A549 (cell line): ENCODE results near the gene ZNF436. TPM values are rescaled to one million over a fixed set of nuclear protein-coding genes. Genes with fewer than 3 reads are reported as not detected.
A peak's percentile ranks its signal among the peaks of the same experiment; 100 is the strongest.

ENCODE experiments used
- ATAC-seq, 2 experiments: fragments of 200-7000 bp in 1 of 2; fragments of >200 bp in 1 of 2; cut with Nextera tagmentation in 1 of 2; cut with Tn5 transposase in 1 of 2; 3 replicates each; pipeline versions ENCODE4 v1.8.0 to v1.9.1; 2018 to 2020; ENCODE audit warnings: mild to moderate bottlenecking in 1 of 2, moderate library complexity in 1 of 2
- CTCF ChIA-PET: fragments of 300-600 bp; sonication (Branson Sonifier 250); formaldehyde crosslinking; extraction: SDS; loops from one replicate; lab custom pipeline; 2021; ENCODE audit warnings: antibody characterized with exemption, inconsistent platforms; lab: Yijun Ruan, JAX
- POLR2A ChIA-PET: fragments of 350-600 bp; formaldehyde crosslinking; extraction: SDS; loops from one replicate; lab custom pipeline; 2021; ENCODE audit warnings: antibody characterized with exemption, inconsistent platforms; lab: Yijun Ruan, JAX
- DNase-seq, 2 experiments: peaks; one replicate each; pipeline versions ENCODE4 v3.0.0 to v3.0.0-alpha.2; 2011 to 2016; ENCODE audit warnings: low read depth in 1 of 2, low spot score in 1 of 2
- FAIRE-seq: peaks from 2 replicates; lab custom pipeline; 2011; peaks lifted over from hg19 to GRCh38; lab: Jason Lieb, UNC
- H3K27ac ChIP-seq, 2 experiments: fragments of >200 bp; sonication (Bioruptor Twin); formaldehyde crosslinking; 3 replicates each; pipeline ENCODE4 v1.5.1; 2016 to 2017
- H3K4me1 ChIP-seq: fragments of >200 bp; sonication (Bioruptor Twin); formaldehyde crosslinking; 3 replicates; pipeline ENCODE4 v1.6.1; 2016
- H3K4me2 ChIP-seq: fragments of >200 bp; sonication (Bioruptor Twin); formaldehyde crosslinking; 3 replicates; pipeline ENCODE4 v1.6.1; 2016
- H3K4me3 ChIP-seq: fragments of >200 bp; sonication (Bioruptor Twin); formaldehyde crosslinking; 3 replicates; pipeline ENCODE4 v1.5.1; 2016
- H3K9me3 ChIP-seq: fragments of >200 bp; sonication (Bioruptor Twin); formaldehyde crosslinking; 3 replicates; pipeline ENCODE4 v1.6.1; 2016
- ATOH8 ChIP-seq: fragments of 250-450 bp; sonication (Bioruptor Pico); IDR thresholded peaks from 2 replicates; pipeline ENCODE4 v1.5.0; 2020; ENCODE audit warnings: low read depth, mild to moderate bottlenecking, moderate library complexity
- BCL3 ChIP-seq: fragments of >200 bp; sonication (Bioruptor Twin); formaldehyde crosslinking; IDR thresholded peaks from 3 replicates; pipeline ENCODE4 v1.6.1; 2016
- BHLHE40 ChIP-seq: IDR thresholded peaks from 2 replicates; pipeline ENCODE4 v1.6.1; 2012; ENCODE audit warnings: low read depth, low read length, inconsistent platforms
- CBX8 ChIP-seq: fragments of 200-600 bp; sonication (generic); IDR thresholded peaks from 2 replicates; pipeline ENCODE4 v1.6.1; 2016
- CHD4 ChIP-seq: fragments of 200-600 bp; sonication (generic); IDR thresholded peaks from 2 replicates; pipeline ENCODE4 v1.6.1; 2016; ENCODE audit warnings: antibody characterized with exemption, mild to moderate bottlenecking, borderline replicate concordance
- EHF ChIP-seq: fragments of 250-450 bp; sonication (Bioruptor Pico); IDR thresholded peaks from 2 replicates; pipeline ENCODE4 v1.5.0; 2020; ENCODE audit warnings: mild to moderate bottlenecking
- EHMT2 ChIP-seq: fragments of 200-600 bp; sonication (generic); IDR thresholded peaks from 2 replicates; pipeline ENCODE4 v1.6.1; 2016; ENCODE audit warnings: antibody characterized with exemption, low read depth, mild to moderate bottlenecking, moderate library complexity
- ESRRA ChIP-seq: fragments of 150-350 bp; IDR thresholded peaks from 2 replicates; pipeline ENCODE4 v1.6.1; 2014; ENCODE audit warnings: mild to moderate bottlenecking, low read length, borderline replicate concordance
- GATA3 ChIP-seq: IDR thresholded peaks from 2 replicates; pipeline ENCODE4 v1.6.1; 2012; ENCODE audit warnings: borderline replicate concordance
- HES2 ChIP-seq: fragments of >200 bp; sonication (Bioruptor Twin); formaldehyde crosslinking; IDR thresholded peaks from 2 replicates; pipeline ENCODE4 v1.6.1; 2016
- HEYL ChIP-seq: fragments of 250-450 bp; sonication (Bioruptor Pico); IDR thresholded peaks from 2 replicates; pipeline ENCODE4 v1.8.0; 2021; ENCODE audit warnings: mild to moderate bottlenecking, moderate library complexity
- HOXA7 ChIP-seq: fragments of 250-450 bp; sonication (Bioruptor Pico); IDR thresholded peaks from 2 replicates; pipeline ENCODE4 v1.5.0; 2020; ENCODE audit warnings: mild to moderate bottlenecking, moderate library complexity
- HOXB5 ChIP-seq: fragments of 250-450 bp; sonication (Bioruptor Pico); IDR thresholded peaks from 2 replicates; pipeline ENCODE4 v1.5.0; 2020; ENCODE audit warnings: mild to moderate bottlenecking, moderate library complexity
- MAX ChIP-seq: IDR thresholded peaks from 2 replicates; pipeline ENCODE4 v1.6.1; 2012
- NR3C1 ChIP-seq: fragments of >200 bp; sonication (Bioruptor Twin); formaldehyde crosslinking; IDR thresholded peaks from 3 replicates; pipeline ENCODE4 v1.6.1; 2017
- PBX3 ChIP-seq: IDR thresholded peaks from 2 replicates; pipeline ENCODE4 v1.6.1; 2012
- POLR2A ChIP-seq: IDR thresholded peaks from 2 replicates; pipeline ENCODE4 v1.6.1; 2012; ENCODE audit warnings: mild to moderate bottlenecking, low read length
- RAD21 ChIP-seq, 2 experiments: fragments of >200 bp in 1 of 2; sonication (Bioruptor Twin) in 1 of 2; formaldehyde crosslinking in 1 of 2; IDR thresholded peaks in 1 of 2; conservative IDR thresholded peaks in 1 of 2; 2 replicates in 1 of 2; 3 replicates in 1 of 2; pipeline ENCODE4 v1.6.1; 2012 to 2018; ENCODE audit warnings: inconsistent platforms in 1 of 2
- RCOR1 ChIP-seq: fragments of 150-350 bp; IDR thresholded peaks from 2 replicates; pipeline ENCODE4 v1.6.1; 2014; ENCODE audit warnings: antibody characterized with exemption, low read length, low read depth
- RNF2 ChIP-seq: fragments of 200-600 bp; sonication (generic); IDR thresholded peaks from 2 replicates; pipeline ENCODE4 v1.6.1; 2016; ENCODE audit warnings: low read depth, mild to moderate bottlenecking, antibody characterized with exemption, moderate library complexity, borderline replicate concordance
- TP53 ChIP-seq: fragments of 250-450 bp; sonication (Bioruptor Pico); IDR thresholded peaks from 2 replicates; pipeline ENCODE4 v1.5.0; 2021; ENCODE audit warnings: mild to moderate bottlenecking, moderate library complexity
- USF2 ChIP-seq: fragments of 450-650 bp; IDR thresholded peaks from 2 replicates; pipeline ENCODE4 v1.6.1; 2014; ENCODE audit warnings: antibody characterized with exemption
- WGBS: methylation state at CpG from one replicate; pipeline ENCODE4 v1.1.6; 2017; ENCODE audit errors: missing lambda C conversion rate; 5-methylcytosine and 5-hydroxymethylcytosine counted together
- polyA plus RNA-seq, 4 experiments: library from polyadenylated mRNA; depleted of rRNA in 3 of 4; stranded (reverse); fragments of >200 nt; fragmentation: RNase III in 1 of 4; extraction: RNeasy Plus Mini Kit Qiagen cat#74134 plus additional on column Dnase treatment in 1 of 4; gene quantifications; 2 replicates in 3 of 4; 3 replicates in 1 of 4; pipeline ENCODE4 v1.2.3, GENCODE V29; 2011 to 2017

The ZNF436 gene
- polyA plus RNA-seq, 2 of the 4 experiments (the other 2 are of a cell fraction): 4.7 to 7.5 TPM

- POLR2A ChIA-PET: interaction anchor here (4.0 kb wide), 1 partner anchor 57 kb away, joined by 33 read pairs; the partner anchor contains the start of gene HNRNPR
Measured at GRCh38 chr1:23401313-23401712, 31.7 kb upstream of the ZNF436 start.

GRCh38 chr1:23400324-23401114 lies 30.9 kb upstream of the ZNF436 start:
- FAIRE-seq (no peak), DNase-seq (no peak), ATAC-seq (no peak)
- H3K4me1 ChIP-seq: peaks cover 21% of the 10 kb centered on the region
- no peak overlapping the region for H3K4me3 ChIP-seq
- 84% methylated on average over 5 of the region's 5 CpGs for WGBS
- TF ChIP-seq PBX3 (no peak), CBX8 (no peak)
- no peak overlapping the region for H3K4me2 ChIP-seq
- no peaks in the 10 kb centered on the region for H3K9me3 ChIP-seq
- peak overlapping the region in 1 of 2 experiments; percentile 83; a peak in 3 of 6 replicates for H3K27ac ChIP-seq
- POLR2A ChIA-PET: interaction anchor here (4.0 kb wide), 1 partner anchor 56 kb away, joined by 33 read pairs; the partner anchor contains the start of gene HNRNPR
- CTCF ChIA-PET: interaction anchor here (0.9 kb wide), 1 partner anchor 35 kb away, joined by 5 read pairs; no protein-coding TSS in a partner anchor

More at GRCh38 chr1:23401313-23401712, 31.7 kb upstream of the ZNF436 start:
- 87% methylated on average over 6 of the region's 6 CpGs for WGBS
- H3K27ac ChIP-seq: peak overlapping the region in 1 of 2 experiments; percentile 83; a peak in 3 of 6 replicates
- no peak overlapping the region for H3K4me3 ChIP-seq
- CTCF ChIA-PET: interaction anchor here (0.9 to 1.0 kb wide), 3 partner anchors 36 to 96 kb away, joined by 3 to 5 read pairs (median 4); no protein-coding TSS in a partner anchor
- no peak for ATAC-seq
- no peak for FAIRE-seq
- peaks cover 21% of the 10 kb centered on the region for H3K4me1 ChIP-seq
- no peaks in the 10 kb centered on the region for H3K9me3 ChIP-seq
- DNase-seq: no peak
- H3K4me2 ChIP-seq: no peak overlapping the region
- TF ChIP-seq RAD21 (conservative IDR thresholded peaks at IDR 0.05 in 1 of 2, IDR thresholded peaks at IDR 0.05 in 1 of 2) (no peak), BCL3 (no peak), HEYL (CRISPR knock-in tag) (no peak)

GRCh38 chr1:23399229-23399628 lies 29.6 kb upstream of the ZNF436 start:
- CTCF ChIA-PET: no interaction called here
- FAIRE-seq: no peak

More at GRCh38 chr1:23399229-23399628, 29.6 kb upstream of the ZNF436 start:
- POLR2A ChIA-PET: no interaction called here
- Histone ChIP-seq H3K4me2 (no peak overlapping the region), H3K27ac (no peak overlapping the region), H3K9me3 (no peaks in the 10 kb centered on the region), H3K4me3 (no peak overlapping the region), H3K4me1 (peaks cover 17% of the 10 kb centered on the region)
- DNase-seq: no peak
- ATAC-seq: no peak
- TF ChIP-seq USF2 (no peak), EHF (CRISPR knock-in tag) (no peak), HEYL (CRISPR knock-in tag) (no peak), RCOR1 (no peak), HOXB5 (CRISPR knock-in tag) (no peak), RNF2 (no peak), ATOH8 (CRISPR knock-in tag) (no peak), MAX (no peak), ESRRA (no peak), CBX8 (no peak), HOXA7 (CRISPR knock-in tag) (no peak), TP53 (CRISPR knock-in tag) (no peak), EHMT2 (no peak), NR3C1 (no peak), GATA3 (no peak), HES2 (no peak), CHD4 (no peak), POLR2A (no peak), PBX3 (no peak), BHLHE40 (no peak)
- WGBS: 96% methylated on average over 1 of the region's 1 CpG
